EL (cell line): ENCODE data around the gene IL17A.

Source experiments
- DNase-seq: peaks from one replicate; pipeline ENCODE4 v3.0.0-alpha.2; 2016

IL17A gene

DNA sequence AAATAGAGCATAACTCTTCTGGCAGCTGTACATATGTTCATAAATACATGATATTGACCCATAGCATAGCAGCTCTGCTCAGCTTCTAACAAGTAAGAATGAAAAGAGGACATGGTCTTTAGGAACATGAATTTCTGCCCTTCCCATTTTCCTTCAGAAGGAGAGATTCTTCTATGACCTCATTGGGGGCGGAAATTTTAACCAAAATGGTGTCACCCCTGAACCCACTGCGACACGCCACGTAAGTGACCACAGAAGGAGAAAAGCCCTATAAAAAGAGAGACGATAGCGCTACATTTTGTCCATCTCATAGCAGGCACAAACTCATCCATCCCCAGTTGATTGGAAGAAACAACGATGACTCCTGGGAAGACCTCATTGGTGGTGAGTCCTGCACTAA is at the start of gene IL17A:
TSS of gene IL17A (plus strand) at position 301 of the 400 bp plus-strand sequence. CDS start at position 358, 57 bp downstream.
- no peak for DNase-seq

DNA sequence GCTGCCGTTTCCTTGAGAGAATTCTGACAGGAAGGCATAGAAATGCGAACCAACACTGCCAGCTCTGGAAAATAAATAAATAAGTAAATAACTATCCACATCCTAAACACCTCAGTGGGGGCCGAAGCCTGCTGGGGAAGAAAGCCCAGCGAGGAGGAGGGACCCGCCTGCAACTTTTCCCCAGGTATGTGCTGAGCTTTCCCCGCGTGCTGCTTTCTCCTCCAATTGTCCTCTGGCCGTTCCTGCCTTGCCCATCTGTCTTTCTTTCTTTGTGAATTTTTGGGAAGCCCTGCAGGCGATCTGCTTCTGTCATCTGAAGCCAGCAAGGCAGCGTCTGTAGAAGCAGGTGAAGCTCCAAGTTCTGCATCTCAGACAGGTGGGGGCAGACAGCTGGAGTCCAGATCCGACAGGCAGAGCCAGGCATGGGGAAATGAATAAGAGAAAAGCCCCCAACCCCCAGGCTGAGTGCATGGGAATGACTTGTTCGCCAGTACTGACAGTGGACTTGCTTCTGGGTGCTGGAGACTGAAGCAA is 49.2 kb upstream of the IL17A start:
- DNase-seq = no peak

DNA sequence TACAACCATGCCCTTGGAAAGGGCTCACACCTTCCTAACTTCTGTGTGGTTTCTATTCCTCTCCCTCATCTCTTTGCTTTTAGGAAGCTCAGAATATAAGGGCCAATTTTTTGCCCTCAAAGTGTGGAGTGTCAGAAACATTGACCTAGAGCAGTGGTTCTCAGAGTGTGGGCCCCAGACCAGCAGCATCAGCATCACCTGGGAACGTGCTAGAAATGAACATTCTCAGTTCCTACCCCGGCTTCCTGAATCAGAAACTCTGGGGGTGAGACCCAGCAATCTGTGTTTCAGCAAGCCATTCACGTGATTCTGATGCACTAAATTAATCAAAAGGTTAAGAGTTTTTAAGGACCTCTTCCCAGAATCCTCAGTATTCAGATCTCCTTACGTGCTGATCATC is 47.9 kb upstream of the IL17A start:
- no peak for DNase-seq

DNA sequence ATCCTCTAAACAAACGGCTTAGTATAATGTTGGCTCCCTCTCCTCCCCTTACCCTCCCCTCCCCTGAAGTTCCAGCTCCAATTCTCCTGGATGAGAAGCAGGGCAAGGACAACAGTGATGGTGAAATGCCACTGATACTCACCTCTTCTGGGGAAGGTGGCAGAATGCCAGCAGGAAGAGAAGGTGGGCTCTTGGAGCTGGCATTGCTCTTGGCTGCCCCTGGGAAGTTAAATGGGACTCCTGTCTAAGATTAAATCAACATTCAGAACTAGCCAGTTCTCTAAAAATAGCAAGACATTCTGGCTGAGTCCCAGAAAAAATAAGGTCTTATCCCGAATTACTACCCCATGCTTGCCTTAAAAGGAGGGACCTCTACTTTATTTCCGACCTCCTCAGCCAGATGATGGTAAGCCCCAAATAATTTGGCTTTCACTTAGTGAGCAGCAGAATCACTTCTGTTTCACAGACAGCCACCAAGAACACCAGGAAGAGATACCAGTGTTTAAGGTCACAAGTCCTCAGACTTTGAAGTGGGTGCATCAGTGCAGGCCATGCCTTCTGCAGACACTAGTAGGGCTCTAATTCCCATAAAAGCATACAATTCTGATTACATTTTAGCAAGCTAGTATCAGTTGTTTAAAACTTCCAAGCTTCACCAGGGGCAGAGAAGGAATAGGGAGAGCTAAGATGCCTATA is 46.0 kb upstream of the IL17A start:
- no peak for DNase-seq

DNA sequence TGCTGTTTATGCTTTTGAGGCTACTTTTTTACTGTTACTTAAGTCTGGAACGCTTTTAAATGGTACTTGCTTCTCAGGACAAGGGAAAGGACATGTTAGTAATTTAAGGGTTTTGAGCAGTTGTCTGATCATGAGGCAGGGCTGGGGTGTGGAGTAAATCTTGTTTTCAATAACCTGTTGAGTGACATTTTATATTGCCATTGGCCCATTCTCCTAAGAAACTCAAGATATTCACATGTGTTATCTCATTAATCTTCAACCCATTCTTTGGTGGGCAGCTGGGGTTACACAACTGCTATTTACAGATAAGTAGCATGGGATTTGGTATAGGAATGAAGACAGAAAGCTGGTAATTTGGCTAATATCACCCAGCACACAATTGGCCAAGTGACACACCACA is 44.6 kb upstream of the IL17A start:
- DNase-seq = no peak

DNA sequence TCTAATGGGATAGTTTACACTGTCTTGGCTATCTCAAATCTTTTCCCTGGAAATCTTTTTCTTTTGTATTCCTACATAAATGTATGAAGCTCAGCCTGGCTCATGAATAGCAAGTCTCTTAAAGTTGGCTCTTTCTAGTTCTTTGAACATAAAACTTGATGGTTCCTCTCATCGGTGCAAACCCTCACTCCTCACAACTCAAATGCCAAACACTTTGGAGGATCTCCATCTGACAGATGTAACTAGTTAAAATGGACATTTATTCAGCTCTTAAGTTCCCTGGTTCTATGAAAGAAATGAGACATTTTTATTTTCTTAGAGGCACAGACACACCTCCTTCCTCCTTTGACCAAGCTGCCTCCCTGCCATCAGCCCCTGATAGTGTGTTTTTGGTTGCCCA is 43.6 kb upstream of the IL17A start:
- no peak for DNase-seq

DNA sequence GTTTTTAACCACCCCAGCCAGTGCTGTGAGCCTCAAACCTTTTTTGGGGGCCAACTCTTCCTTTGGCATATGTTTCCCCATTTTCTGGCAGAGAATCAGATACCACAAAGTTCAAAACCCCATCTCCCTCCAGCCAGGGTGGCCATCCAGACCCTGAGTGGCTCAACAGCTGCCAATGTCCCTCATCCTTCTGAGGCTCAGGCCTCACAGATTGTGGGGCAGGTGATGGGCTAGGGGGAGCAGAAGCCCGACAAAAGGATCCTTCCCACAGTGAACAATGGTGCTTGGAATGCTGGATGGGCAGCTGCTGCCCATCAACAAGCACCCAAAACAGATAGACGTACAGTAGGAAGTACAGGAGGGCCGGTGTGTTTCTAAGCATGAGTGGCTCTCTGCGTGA is 42.6 kb upstream of the IL17A start:
- DNase-seq = no peak

DNA sequence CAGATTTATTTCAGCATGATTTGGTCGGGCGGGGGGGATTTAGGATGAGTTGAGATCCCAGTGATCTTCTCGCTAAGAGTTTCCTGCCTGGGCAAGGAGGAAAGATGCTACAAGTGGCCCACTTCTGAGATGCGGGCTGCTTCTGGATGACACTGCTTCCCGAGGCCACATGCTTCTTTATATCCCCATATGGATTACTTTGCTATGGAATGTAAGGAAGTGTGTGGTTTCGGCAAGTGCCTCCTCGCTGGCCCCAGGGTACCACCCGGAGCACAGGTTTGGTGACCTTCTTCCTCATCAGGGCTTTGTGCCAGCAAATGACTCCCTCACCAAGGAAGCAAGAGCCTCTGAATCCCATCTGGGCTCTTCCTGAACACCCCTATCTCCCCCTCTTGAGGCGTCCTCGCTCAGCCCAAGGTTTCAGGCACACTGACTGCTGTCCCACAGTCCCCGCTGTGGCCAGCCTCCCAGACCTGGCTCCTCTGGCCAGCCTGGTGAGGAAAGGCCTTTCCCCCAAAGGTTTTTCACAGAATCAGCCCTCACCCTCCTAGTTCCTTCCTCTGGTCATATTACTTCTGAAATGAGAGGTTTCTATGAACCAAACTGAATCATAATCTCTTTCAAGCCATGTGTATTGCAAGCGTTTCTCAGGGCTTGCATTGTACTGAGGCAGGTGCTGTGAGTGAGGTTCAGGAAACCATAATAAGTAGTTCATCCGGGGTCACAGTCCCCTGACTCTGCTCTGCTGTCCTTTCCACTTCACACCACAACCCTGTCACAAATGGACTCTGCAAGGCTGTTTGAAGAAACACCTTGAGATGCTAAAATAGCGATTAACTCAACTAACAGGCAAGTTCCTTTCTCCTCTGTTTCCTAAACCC is 41.7 kb upstream of the IL17A start:
- DNase-seq = no peak

DNA sequence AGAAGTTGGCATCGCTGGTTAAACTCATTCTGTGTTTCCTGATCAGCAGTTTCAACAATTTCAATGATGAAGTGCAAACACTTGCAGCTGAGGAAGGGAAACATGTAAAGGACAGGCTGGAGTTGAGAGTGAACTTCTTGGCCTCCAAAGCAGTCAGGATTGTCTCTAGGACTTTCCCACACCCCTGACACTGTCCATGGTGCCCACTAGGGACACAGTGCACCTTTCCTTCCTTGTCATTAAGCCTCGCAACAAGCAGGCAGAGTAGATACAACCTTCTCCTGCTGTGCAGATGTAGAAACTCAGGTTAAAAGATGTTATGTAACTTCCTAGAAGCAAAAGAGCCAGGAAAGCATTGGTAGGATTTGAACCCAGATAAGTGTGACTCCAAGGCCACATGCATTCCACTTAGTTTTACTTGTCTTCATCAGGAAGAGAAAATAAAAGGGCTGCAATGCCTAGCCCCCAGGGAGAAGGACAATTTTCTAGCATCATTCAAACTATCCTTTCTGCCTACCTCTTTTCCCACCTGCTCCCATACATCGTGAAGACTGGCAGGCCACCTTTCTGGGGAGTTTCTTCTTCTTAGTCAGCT is 39.2 kb upstream of the IL17A start:
- DNase-seq = no peak

DNA sequence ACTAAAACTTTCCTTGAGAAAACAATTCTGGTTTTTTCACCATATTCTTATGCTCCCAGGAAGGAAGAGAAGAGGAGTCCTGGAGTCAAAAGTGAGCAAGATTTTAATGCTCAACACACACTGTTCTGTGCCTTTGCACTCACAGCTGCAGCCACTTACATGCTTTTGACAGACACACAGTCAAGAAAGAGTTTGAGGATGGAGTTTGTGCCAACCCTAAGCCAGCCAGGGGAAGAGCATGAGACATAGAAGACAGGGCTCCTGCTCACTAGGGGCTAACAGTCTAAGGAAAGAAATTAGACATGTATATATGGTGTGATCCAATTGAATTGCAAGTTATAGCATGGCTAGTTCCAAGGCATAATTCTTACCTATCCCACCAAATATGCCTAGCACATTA is 37.1 kb upstream of the IL17A start:
- DNase-seq = no peak

DNA sequence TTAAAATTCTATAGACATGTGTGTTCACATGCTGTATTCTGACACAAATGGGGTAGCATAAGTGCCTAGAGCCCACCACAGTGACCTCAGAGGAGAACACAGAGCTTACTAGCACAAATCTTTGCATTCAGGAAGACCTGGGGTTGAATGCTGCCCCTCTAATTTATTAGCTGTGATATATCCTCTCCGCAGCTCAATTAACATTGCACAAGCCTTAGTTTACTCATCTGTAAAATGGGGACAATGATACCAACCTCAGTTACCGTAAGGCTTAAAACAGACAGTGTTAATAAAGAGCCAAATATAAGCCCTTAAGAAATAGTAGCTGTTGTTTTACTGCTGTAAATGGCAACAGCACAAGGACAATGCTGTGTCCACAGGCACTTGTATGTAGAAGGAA is 36.2 kb upstream of the IL17A start:
- no peak for DNase-seq

DNA sequence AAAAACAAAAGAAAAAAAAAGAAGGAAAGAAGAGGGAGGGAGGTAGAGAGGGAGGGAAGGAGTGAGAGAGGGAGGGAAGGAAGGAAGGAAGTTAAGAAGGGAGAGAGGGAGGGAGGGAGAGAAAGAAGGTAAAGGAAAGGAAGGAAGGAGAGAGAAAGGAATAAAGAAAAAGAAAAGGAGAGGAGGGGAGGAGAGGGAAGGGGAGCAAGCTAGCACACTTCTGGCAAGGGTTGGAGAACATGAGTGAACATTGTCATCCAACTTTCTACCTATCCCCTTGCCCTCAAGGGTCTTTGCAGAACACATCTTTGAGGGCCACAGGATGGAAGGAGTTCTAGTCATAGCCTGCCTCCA is 34.1 kb upstream of the IL17A start:
- DNase-seq = no peak

DNA sequence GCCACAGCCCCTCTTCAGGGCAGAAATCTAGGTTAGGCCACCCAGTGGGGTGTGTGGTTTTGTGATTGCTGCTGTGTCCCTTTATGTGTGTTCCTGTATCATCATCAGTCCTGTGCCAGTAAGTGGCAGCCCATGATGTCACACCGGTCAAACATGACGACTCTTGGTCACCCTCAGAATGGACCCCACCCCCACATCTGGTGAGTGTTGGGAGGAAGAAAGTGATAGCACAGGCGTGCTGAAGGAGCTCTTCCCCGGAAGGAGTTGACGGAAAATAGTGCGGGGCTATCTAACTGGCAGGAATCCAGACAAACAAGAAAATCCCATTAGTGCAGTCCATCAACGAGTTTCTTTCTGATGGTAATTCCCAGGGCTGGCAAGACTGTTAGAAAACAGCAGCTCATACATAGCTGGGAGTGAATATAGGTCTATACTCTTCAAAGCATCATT is 33.4 kb upstream of the IL17A start:
- no peak for DNase-seq

DNA sequence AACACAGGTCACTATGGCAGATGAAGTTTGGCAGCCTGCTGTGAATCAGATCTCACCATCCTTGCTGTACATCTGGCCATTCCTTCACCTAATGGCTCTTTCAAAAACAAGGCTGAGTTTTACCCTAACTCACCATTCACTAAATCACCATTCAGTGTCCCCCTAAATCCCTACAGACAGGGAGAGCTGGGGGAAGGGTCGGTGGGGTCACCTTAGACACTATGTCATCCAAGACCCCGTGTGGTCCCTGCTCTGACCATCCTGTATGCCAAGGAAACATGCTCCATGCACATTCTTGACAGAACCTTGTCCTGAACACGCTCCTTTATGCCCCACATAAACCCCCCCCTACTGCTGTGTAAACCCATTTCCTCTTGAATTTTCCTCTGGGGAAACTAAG is 31.8 kb upstream of the IL17A start:
- DNase-seq = no peak

DNA sequence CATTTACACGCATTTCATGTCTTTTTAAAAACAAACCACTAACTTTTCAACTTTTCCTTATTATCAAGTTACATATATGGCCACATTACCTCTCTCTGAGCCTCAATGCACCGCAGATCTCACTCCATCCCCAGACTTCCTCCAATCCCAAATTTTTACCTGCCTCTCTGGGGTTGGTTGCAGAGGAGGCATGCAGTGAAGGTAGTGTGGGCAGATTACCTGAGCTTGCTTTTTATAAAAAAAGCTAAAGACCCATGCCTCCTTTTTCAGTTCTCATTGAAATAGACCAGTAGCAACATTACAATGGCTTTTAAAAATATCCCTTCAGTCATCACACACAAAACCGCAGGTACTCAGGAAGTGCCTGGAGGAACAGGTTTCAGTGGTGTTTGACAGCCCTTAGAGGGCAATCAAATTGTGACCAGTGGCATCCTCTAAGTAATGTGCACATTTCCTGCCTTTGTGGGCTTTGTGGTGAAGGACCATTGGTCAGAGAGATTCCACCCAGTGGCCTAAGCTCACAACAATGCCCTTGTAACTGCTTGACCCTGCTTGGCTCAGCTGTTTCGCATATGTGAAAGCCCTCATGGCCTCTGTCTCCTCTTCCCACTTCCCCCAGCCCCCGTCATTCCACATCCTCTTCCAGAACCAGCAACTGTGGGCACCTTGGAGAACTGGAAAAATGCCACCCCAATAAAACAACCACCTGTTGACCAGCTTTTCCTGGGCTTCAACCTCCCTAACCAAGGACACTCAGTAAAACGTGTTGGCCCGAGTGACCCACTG is 30.2 kb upstream of the IL17A start:
- DNase-seq = peak; percentile 44

DNA sequence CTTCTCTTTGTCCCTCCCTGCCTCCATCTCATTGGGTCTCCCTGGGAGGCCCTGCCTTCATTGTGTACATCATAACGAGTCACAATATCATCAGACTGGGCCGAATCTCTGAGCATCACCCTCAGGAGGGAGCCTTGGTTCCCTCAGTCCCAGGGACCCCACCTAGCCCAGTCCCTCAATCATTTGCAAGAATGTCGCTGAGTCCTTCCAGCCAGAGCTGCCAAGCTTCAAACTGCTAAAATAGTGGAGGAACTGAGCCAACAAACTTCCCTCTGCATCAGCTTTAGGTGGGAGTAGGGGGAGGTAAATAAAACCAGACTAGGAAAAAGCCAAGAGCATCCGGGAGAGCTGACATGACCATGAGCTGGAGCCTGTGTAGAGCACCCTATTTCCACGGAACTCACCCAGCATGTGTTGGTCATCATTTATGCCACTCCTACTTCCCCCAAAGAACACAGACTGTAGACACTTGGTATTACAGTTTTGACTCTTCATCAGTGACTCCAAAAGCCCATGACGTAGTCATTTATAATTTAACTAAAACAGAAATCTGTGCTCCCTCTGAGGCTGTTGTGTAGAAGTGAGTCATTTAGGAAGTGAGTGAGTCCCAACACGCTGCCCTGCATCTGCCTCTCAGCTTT is 28.8 kb upstream of the IL17A start:
- peak; percentile 13 for DNase-seq

DNA sequence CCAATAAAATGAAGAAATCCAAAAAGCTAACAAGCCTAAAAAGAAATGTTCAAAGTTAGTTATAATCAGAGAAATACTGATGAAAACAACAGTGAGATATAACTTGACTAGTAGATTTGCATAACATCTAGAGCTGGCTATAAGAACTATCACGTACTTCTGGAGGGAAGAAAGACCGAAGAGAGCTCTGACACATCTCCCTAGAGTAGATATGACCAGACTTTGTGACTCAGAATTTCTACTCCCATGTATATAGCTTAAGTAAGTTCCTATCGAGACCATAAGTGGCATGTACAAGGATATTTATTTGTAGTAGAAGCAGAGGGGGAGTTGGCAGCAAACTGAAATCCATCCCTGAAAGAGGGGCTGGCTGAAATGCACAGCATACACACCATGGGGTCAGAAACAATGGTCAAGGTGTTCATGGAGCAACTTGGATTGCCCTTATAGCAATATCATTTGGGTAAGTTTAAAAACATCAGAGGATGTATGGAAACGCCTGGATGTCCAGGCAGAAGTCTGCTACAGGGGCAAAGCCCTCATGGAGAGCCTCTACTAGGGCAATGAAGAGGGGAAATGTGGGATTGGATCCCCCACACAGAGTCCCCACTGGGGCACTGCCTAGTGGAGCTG is 25.6 kb upstream of the IL17A start:
- DNase-seq = no peak

DNA sequence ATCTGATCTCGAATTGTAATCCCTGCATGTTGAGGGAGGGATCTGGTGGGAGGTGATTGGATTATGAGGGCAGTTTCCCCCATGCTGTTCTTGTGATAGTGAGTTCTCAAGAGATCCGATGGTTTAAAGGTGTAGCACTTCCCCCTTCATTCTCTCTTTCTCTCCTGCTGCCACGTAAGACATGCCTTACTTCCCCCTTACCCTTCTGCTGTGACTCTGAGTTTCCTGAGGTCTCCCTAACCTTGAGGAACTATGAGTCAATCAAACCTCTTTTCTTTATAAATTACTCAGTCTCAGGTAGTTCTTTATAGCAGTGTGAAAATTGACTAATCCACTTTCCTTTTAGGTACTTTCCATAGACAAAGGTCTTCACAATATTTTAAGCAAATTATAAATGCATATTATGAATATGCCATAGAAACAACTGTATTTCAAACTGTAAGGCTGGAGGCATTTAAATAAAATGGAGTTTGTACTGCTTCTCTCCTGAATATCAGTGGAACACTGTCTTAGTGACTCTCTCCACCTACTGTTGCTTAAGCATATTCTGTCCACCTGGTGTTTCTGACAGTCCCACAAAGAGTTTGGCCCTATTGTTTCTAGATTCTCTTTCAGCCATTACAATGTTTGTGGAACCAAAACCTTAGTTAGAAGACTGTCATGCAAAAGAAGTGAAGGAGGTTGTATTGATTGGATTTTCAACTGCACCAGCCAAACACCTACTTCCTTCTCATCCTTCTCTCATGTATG is 24.3 kb upstream of the IL17A start:
- no peak for DNase-seq

DNA sequence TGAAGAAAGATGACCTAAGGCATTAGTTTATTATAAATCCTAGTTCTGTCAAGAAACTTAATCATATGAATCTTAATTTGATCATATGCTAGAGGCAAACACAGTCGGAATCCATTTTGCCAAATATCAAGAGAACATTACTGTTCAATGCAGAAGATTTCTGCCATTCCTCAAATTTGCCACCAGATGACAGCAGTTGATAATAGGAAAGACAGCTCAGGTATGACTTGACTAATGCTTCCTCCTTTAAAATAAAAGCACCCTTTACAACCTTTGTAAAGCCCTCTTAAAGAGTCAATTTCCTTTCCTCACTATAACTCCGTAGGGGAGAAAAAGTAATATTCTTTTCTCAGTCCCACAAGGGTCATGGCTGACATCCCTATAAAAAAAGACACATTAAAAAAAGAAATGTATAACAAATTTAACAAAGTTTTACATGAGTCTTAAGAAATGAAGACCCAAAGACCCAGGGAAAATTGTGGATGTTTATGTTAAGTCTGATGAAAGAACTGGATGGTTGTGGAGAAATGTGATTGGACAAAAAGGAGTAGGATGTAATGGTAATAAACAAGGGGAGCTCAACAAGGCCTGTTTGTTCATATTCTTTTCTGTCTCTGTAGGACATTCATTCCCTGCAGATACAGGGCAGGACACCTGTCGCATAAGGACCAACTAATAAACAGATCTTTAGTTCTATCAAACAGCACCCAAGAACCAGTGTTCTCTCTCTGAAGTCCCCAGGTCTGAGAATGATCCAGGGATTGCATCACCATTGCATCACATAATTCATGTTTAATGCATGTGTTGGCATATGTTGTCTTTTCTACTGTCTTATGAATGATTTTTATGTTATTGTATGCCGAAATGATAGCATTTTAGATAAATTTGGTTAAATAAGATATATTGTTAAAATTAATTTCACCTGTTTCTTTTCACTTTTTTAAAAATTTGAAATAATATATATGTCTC is 23.0 kb upstream of the IL17A start:
- peak; percentile 13 for DNase-seq
